Activated CD8-positive, alpha-beta memory T cell treated with anti-CD3 and anti-CD28 coated beads for 36 hours (primary cell): ENCODE results near the gene HMOX1. TPM values are rescaled to one million over a fixed set of nuclear protein-coding genes. Genes with fewer than 3 reads are reported as not detected.

ENCODE experiments used
- CTCF ChIA-PET: fragments of 350-600 bp; sonication (Branson Sonifier 250); formaldehyde crosslinking; loops from one replicate; lab custom pipeline; 2021; ENCODE audit warnings: antibody characterized with exemption; lab: Charles Lee
- POLR2A ChIA-PET: fragments of 350-600 bp; sonication (Branson Sonifier 250); formaldehyde crosslinking; loops from one replicate; lab custom pipeline; 2021; ENCODE audit warnings: antibody characterized with exemption; lab: Charles Lee
- total RNA-seq, 2 experiments: library from RNA; stranded (reverse); gene quantifications; one replicate each; pipeline ENCODE4 v1.2.3, GENCODE V29; 2021

The HMOX1 gene, protein sequence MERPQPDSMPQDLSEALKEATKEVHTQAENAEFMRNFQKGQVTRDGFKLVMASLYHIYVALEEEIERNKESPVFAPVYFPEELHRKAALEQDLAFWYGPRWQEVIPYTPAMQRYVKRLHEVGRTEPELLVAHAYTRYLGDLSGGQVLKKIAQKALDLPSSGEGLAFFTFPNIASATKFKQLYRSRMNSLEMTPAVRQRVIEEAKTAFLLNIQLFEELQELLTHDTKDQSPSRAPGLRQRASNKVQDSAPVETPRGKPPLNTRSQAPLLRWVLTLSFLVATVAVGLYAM
- 1 to 10 TPM; 1.4 to 1.6 TPM for total RNA-seq

DNA sequence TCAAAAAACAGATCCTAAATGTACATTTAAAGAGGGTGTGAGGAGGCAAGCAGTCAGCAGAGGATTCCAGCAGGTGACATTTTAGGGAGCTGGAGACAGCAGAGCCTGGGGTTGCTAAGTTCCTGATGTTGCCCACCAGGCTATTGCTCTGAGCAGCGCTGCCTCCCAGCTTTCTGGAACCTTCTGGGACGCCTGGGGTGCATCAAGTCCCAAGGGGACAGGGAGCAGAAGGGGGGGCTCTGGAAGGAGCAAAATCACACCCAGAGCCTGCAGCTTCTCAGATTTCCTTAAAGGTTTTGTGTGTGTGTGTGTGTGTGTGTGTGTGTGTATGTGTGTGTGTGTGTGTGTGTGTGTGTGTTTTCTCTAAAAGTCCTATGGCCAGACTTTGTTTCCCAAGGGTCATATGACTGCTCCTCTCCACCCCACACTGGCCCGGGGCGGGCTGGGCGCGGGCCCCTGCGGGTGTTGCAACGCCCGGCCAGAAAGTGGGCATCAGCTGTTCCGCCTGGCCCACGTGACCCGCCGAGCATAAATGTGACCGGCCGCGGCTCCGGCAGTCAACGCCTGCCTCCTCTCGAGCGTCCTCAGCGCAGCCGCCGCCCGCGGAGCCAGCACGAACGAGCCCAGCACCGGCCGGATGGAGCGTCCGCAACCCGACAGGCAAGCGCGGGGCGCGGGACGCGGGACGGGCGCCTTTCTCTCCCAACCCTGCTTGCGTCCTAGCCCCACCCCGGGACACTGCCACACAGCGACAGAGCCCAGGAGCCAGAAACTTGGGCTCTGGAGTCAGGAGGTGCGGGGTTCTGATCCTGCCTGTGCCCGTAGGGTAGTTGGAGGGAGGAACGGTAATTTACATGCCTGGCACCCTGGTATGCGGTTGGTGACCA, at the start of gene HMOX1:
HMOX1 (plus strand) TSS at position 560 of the 887 bp plus-strand sequence; CDS start at position 638, 78 bp downstream.
- ChIA-PET POLR2A (interaction anchor here (0.6 to 0.8 kb wide), 3 partner anchors 21 to 685 kb away, joined by 3 to 4 read pairs (median 3); no protein-coding TSS in a partner anchor), CTCF (interaction anchor here (0.7 kb wide), 1 partner anchor 648 kb away, joined by 4 read pairs; the partner anchor contains the start of gene RBFOX2)

DNA sequence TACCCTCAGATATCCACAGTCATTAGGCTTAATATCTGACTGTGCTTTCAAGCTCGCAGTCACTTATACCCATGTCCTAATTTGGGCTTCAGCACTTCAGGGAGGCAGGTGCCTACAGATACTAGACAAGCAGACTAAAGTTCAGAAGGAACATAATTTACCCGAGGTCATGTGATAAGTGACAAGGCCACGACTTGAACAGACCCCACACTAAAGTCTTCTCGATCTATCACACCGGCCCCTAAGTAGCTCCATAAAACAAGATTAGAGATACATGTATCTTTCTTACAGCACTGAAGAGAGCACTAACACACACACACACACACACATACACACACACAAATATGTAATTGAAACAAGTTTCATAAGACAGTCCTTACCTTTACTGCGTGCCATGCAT, 48.6 kb upstream of the HMOX1 start:
- CTCF ChIA-PET: no interaction called here
- POLR2A ChIA-PET: no interaction called here

DNA sequence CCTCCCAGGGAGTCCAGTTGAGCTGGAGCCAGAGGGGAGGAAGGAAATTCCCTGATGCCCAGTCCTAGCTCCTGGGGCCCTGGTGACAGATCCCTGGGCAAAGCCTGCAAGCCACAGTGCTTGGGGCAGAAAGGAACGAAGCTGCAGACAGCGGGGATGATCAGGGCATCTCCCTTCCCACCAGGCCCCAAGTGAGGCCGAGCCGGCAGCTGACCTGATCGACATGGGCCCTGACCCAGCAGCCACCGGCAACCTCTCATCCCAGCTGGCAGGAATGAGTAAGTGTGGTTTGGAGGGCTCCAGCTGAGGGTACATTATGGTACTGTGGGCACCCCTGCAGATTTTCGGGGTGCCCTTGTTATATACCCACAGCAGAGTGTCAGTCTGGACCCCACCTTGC, 47.7 kb upstream of the HMOX1 start:
- POLR2A ChIA-PET: no interaction called here
- CTCF ChIA-PET: interaction anchor here (1.8 kb wide), 1 partner anchor 17 kb away, joined by 7 read pairs; no protein-coding TSS in a partner anchor

DNA sequence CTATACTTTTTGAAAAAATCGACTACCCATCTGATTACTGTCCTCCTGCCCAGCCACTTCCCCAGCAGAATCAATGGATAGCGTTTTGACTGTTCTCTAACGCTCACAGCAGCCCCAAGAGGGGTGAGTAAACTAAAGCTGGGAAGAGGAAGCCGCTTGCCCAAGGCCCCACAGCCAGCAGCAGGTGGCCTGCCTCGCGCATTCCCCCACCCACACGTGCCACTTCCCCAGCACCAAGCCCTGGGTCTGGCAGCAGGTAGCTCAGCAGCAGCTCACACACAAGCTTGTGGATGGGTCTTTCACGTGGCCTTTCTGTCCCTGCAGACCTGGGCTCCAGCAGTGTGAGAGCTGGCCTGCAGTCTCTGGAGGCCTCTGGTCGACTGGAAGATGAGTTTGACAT, 46.9 kb upstream of the HMOX1 start:
- CTCF ChIA-PET: interaction anchor here (1.7 to 1.8 kb wide), 2 partner anchors 14 to 16 kb away, joined by 5 to 7 read pairs; no protein-coding TSS in a partner anchor
- POLR2A ChIA-PET: no interaction called here

DNA sequence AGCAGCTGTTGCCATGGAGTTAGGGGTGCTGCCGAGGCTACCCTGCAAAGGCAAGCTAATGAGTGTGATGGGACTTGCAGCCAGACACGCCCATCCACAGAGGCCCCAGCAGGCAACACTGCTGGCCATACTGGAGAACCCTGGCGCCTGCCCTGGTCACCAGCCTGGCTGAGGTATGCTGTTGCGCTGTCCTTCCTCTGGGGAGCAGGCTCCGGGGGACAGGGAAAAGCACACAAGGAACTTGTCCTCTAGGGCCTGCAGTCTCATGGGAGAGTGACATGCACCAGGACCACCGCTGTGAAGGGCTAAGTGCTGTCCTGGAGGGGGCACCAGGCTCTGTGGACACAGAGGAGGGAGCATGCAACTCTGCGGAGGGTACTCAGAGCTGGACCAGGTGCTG, 45.4 kb upstream of the HMOX1 start:
- POLR2A ChIA-PET: no interaction called here
- CTCF ChIA-PET: interaction anchor here (1.7 kb wide), 1 partner anchor 13 kb away, joined by 5 read pairs; no protein-coding TSS in a partner anchor

DNA sequence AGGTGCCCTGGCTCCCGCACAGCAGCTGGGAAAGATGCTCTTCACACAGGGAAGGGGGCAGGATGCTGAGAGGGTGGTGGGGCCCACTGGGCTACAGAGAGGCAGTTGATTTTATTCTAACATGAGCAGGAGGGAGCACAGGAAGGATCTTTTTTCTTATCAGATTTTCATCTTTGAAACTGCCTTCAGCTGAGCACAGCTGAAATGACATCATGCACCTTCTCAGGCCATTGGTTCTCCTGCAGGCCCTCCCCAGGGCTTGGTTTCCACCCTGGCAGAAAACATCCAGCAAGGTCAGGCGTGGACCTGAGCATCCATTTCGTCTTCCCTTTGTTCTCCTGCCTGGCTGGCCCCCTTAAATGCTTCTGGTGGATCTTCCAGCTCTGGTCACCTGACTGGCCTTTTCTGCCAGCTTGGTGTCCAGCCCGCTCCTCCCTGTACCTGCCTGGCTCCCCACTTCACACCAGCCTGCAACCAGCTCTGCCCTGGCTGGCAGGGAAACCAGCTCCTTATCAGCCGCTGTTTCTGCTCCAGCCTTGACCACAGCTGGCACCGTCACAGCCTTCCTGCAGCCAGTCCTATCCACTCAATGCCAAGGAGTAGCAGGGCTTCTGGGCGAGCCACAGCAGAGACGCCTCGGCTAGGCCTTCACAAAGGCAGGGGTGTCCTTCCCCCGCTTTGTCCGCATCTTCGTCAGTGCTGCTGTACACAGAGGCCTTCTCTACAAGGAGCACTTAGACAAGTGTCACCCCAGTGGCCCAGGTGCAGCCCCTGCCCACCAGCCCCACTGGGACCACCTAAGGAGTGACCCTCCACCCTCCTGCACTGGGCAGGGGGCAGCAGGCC, 44.7 kb upstream of the HMOX1 start:
- CTCF ChIA-PET: no interaction called here
- POLR2A ChIA-PET: no interaction called here

DNA sequence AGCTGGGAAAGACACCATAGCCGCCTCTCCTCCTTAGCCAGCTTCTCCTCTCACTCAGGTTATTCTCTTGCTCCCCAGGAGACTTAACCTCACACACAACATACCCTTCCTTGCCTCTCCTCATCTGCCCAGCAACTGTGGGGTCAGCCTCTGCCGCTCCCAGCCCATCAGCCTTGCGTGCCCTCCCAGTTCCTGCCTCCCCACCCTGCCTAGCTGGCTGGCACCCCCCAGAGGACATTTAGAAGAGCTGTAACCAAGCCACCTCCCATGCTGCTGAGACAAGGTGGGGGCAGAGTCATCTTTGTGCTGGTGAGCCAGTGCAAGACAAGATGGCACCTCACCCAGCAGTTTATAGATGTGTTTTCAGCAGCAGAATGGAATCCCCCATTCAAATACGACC, 43.0 kb upstream of the HMOX1 start:
- CTCF ChIA-PET: interaction anchor here (1.0 to 2.4 kb wide), 2 partner anchors 9 to 12 kb away, joined by 3 to 8 read pairs; no protein-coding TSS in a partner anchor
- POLR2A ChIA-PET: no interaction called here

DNA sequence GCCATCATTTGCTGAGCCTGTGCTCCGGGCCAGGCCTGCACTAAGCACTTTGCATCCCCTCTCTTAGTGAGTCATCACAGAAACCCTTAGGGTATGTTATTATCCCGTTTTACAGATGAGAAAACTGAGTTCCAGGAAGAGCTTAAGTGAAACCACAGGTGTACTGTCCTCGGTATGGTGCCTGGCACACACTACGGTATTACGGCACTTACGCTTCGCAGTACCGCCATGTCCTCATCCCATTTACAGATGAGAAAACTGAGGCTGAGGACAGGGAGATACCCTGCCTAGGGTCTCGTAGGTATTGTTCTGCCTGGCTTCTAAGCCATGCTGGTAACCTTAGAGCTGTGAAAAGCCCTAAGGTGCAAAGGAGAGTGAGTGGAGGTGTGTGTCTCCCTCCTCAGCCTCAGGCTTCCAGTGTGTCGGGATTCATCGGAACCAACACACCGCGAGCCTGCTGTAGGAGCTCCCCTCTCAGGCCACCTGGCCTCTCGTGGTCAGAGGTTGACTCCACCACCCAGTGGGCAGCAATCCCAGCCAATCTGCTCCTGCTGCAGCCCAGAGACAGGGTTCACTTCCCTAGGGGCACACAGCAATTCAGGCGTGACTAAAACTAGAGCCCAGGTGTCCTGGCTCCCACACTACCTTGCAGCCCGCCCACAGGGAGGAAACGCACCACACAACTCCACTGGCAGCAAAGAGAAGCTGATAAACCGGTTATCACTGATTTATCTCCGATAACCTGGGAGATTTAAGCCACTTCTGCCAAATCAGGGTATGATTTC, 39.6 kb upstream of the HMOX1 start:
- POLR2A ChIA-PET: no interaction called here

DNA sequence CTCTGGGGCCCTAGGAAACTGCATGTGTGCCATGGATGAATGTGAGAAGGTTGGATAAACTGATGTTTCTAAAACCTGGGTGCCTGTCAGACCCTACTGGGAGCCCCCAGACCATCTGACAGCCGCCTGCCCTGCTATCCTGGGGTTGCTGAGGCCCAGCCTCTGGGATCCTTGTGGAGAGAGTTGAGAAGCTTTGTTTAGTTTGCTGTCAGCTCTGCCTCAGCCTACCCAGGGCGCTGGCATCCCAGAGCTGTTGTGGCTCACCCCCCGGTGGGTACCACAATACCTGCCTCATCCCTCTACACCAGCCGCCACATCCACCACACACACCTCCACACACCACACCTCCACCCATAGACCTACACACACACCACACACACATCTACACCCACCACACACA, 38.5 kb upstream of the HMOX1 start:
- CTCF ChIA-PET: no interaction called here
- POLR2A ChIA-PET: no interaction called here

More for the DNA sequence above, 39.6 kb upstream of the HMOX1 start:
- CTCF ChIA-PET: no interaction called here

DNA sequence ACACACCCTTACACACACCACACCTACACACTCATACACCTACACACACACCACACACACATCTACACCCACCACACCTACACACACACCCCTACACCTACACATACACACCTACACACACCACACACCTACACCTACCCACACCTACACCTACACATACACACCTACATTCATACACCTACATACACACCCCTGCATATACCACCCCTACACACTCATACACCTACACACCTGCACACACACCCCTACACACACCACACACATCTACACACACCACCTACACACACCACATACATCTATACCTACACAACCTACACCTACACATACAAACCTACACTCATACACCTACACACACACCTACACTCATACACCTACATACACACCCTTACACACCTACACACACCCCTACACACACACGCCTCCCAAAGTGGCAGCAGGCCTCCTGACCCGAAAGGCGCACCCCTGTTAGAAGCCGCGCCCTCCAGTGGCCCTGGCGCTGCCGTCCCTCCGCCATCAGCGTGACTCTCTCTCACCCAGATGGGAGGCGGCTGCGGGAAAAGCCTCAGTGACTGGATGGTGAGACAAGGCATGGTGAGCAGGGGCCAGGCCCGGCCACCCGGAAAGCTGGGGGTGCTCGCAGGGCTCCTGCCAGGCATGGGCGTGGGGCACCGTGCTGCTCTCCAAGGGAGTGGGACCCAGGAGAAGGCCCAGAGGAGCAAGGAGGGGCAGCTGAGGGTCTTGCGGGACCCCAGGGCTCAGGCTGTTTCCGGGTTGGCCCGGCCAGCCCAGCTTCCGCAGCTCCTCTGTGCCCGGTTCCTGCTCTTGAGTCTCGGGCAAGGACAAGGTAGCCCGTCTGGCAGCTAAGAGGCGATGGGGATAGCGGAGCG, 37.0 kb upstream of the HMOX1 start:
- POLR2A ChIA-PET: no interaction called here
- CTCF ChIA-PET: interaction anchor here (0.6 kb wide), 1 partner anchor 43 kb away, joined by 3 read pairs; no protein-coding TSS in a partner anchor

DNA sequence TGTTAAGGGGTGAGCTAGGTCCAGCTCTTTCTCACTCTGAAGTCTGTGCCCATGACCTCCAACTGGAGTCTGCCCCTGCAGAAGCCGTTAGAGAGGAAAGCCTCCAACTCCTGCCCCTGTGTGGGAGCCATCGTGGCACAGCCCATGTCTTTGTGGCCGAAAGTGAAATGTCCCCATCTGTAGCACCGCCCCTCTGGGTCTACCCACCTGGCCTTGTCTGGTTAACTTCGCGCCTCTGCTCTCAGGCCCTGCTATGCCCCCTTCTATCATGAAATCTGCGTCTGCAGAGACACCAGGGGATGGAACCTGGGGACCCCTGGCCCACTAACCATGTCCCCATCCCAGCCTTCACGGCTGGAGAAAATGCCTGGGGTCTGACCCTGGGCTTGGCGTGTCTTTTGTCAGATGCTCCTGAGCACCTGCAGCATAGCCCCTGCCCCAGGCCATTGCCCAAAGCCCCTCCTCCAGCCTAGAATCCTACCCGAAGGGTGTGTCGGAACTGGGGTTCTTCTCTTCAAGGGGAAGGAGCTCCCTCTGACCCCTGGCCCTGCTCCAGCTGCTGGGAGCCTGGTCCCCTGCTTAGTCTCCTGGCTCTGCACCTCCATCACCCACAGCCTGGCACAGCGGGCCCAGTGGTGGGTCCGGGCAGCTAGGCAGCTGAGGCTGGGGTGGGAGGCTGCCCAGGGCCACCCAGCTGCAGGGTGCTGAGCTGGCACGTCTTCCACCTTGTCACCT, 35.8 kb upstream of the HMOX1 start:
- ChIA-PET CTCF (no interaction called here), POLR2A (no interaction called here)

DNA sequence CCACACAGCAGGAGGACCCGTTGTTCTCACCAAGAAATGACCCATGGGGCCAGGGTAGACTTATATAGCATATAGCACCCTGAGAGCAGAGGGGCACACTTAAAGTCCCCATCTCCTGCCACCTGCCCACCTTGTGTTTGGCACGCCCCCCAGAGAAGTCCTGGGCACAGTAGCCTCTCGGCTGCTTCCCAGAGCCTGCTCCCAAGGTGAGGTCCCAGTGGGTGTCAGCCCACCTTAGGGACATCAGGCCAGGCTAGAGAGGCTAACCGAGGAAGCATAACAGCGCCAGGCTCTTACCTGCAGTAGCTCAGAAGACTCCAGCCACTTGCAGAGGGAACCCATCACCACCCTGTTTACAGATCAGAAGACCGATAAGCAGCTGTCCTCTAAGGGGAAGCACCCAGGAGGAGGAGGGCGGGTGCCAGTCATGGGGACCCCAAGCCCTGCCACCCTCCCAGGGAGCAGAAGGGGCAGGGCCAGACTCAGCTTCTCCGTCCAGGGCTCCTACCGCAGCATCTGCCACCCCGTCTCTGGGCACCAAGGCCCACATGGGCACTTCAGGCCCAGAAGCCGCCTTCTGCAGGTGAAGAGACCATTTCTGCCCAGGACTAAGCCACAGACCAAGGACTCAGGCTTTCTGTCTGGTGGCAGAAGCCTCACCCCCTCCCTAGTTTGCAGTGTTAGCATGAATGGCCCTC, 34.9 kb upstream of the HMOX1 start:
- CTCF ChIA-PET: no interaction called here
- POLR2A ChIA-PET: no interaction called here

DNA sequence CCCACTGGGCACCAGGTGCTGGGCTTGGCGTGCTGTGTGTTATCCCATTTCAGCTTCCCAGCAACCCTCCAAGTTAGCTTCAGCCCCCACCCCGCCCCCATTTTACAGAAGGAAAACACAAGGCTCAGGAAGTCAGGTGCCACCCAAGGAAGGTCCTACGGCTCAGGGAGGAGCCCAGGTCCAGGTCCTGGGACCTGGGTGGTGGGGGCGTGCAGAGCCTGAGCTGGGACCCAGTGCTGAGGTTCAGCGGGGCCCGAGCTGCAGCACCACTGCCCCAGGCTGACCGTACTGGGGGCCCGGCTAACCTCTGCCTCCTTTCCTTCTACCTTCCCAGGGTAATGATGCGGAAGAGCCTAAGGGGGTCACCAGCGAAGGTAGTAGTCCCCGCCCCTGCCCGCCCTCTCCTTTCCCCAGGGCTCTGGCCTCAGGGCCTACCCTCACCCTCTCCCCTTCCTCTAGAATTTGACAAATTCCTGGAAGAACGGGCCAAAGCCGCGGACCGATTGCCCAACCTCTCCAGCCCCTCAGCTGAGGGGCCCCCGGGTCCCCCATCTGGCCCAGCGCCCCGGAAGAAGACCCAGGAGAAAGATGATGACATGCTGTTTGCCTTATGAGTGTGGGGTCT, 34.2 kb upstream of the HMOX1 start:
- ChIA-PET POLR2A (no interaction called here), CTCF (interaction anchor here (2.8 kb wide), 1 partner anchor 236 kb away, joined by 12 read pairs; no protein-coding TSS in a partner anchor)

DNA sequence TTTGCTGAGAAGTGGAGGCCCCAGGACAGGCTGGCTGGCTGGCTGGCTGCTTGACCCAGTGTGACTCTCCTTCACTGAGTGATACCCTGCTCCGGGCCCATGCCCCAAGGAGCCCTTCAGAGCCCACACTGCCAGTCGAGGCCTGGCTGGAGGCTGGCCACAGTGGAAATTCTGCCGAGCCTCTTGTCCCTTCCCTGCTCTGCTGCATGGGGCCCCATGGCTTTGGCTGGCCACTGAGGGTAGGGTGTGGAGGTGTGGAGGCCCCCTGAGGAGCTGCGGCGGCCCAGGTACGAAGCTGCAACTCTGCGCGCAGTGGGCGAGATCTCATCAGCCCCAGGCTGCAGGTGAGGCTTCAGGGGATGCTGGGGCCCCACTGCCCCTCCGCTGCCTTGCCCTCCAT, 33.4 kb upstream of the HMOX1 start:
- CTCF ChIA-PET: interaction anchor here (2.8 kb wide), 1 partner anchor 235 kb away, joined by 12 read pairs; no protein-coding TSS in a partner anchor
- POLR2A ChIA-PET: interaction anchor here (0.6 kb wide), 1 partner anchor 17 kb away, joined by 4 read pairs; no protein-coding TSS in a partner anchor

DNA sequence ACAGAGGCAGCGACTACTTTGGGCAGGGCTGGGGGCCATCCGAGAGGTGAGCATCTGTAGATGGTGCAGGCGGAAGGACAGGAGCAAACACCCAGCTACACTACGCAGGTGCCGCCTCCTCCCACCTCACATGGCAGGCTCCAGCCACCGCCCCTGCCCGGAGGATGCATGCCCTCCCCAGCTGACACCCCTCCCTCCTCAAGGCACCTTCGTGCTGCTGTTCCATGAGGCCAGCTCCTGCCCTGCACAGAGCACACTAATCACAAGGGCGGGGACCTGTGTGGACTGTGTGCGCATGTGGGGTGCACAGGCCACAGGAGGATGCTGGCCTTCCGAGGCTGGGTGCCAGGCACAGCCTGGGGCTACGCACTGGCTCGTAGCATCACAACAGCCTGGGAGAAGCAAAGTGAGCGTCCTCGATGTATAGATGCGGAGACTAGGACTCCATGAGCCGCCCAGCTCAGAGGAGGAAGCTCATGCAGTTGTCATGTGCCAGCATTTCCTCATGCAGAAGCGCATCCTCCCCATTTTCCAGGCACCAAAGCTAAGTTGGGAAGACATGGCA, 32.8 kb upstream of the HMOX1 start:
- ChIA-PET CTCF (interaction anchor here (1.4 to 2.8 kb wide), 2 partner anchors 13 to 235 kb away, joined by 5 to 12 read pairs; no protein-coding TSS in a partner anchor), POLR2A (interaction anchor here (0.6 kb wide), 1 partner anchor 17 kb away, joined by 4 read pairs; no protein-coding TSS in a partner anchor)
